SK-N-SH treated with all-trans-retinoic acid at 6 μM for 48 hours (cell line): ENCODE results near the gene MYO9B.

Experiments
- CSDC2 ChIP-seq: fragments of 250-450 bp; sonication (Bioruptor Pico); IDR thresholded peaks from 2 replicates; pipeline ENCODE4 v1.5.0; 2020; ENCODE audit warnings: mild to moderate bottlenecking, moderate library complexity
- ESRRG ChIP-seq: fragments of 250-450 bp; sonication (Bioruptor Pico); IDR thresholded peaks from 2 replicates; pipeline ENCODE4 v1.6.1; 2021; ENCODE audit warnings: mild to moderate bottlenecking
- GLIS3 ChIP-seq: fragments of 250-450 bp; sonication (Bioruptor Pico); IDR thresholded peaks from 2 replicates; pipeline ENCODE4 v1.5.0; 2020; ENCODE audit warnings: mild to moderate bottlenecking, moderate library complexity
- OSR1 ChIP-seq: fragments of 250-450 bp; sonication (Bioruptor Pico); IDR thresholded peaks from 2 replicates; pipeline ENCODE4 v1.8.0; 2022; ENCODE audit warnings: moderate library complexity, mild to moderate bottlenecking, inconsistent platforms
- PATZ1 ChIP-seq: fragments of 250-450 bp; sonication (Bioruptor Pico); IDR thresholded peaks from 2 replicates; pipeline ENCODE4 v1.8.0; 2020; ENCODE audit warnings: mild to moderate bottlenecking, moderate library complexity, borderline replicate concordance
- TCF4 ChIP-seq: fragments of 250-450 bp; sonication (Bioruptor Pico); IDR thresholded peaks from 2 replicates; pipeline ENCODE4 v1.8.0; 2021; ENCODE audit warnings: mild to moderate bottlenecking, moderate library complexity, borderline replicate concordance
- ZNF70 ChIP-seq: fragments of 450-650 bp; formaldehyde crosslinking; IDR thresholded peaks from 2 replicates; pipeline ENCODE4 v1.5.0; 2020; ENCODE audit warnings: mild to moderate bottlenecking, moderate library complexity
- TF ChIP-seq, protein P1 (sequence below): fragments of 250-450 bp; sonication (Bioruptor Pico); IDR thresholded peaks from 2 replicates; pipeline ENCODE4 v1.5.0; 2020; ENCODE audit warnings: mild to moderate bottlenecking, moderate library complexity

GRCh38 chr19:17061691-17062090 is 13.9 kb upstream of the MYO9B start:
- TF ChIP-seq PATZ1 (CRISPR knock-in tag) (no peak), OSR1 (CRISPR knock-in tag) (no peak), ESRRG (CRISPR knock-in tag) (no peak), TCF4 (CRISPR knock-in tag) (no peak), GLIS3 (CRISPR knock-in tag) (no peak), ZNF70 (CRISPR knock-in tag) (no peak), CSDC2 (CRISPR knock-in tag) (no peak)
- TF ChIP-seq, protein P1, sequence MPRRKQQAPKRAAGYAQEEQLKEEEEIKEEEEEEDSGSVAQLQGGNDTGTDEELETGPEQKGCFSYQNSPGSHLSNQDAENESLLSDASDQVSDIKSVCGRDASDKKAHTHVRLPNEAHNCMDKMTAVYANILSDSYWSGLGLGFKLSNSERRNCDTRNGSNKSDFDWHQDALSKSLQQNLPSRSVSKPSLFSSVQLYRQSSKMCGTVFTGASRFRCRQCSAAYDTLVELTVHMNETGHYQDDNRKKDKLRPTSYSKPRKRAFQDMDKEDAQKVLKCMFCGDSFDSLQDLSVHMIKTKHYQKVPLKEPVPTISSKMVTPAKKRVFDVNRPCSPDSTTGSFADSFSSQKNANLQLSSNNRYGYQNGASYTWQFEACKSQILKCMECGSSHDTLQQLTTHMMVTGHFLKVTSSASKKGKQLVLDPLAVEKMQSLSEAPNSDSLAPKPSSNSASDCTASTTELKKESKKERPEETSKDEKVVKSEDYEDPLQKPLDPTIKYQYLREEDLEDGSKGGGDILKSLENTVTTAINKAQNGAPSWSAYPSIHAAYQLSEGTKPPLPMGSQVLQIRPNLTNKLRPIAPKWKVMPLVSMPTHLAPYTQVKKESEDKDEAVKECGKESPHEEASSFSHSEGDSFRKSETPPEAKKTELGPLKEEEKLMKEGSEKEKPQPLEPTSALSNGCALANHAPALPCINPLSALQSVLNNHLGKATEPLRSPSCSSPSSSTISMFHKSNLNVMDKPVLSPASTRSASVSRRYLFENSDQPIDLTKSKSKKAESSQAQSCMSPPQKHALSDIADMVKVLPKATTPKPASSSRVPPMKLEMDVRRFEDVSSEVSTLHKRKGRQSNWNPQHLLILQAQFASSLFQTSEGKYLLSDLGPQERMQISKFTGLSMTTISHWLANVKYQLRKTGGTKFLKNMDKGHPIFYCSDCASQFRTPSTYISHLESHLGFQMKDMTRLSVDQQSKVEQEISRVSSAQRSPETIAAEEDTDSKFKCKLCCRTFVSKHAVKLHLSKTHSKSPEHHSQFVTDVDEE (CRISPR knock-in tag), result no peak
